Activated CD4-positive, alpha-beta T cell treated with anti-CD3 and anti-CD28 coated beads, Interleukin-2, amount 50 U/mL, for 1 hour (primary cell): Measurements from ENCODE around the gene TNPO1.
"Not testable (repeated sequence)": the region's sequence is repeated elsewhere in the genome, so short reads cannot be mapped to it uniquely, and the experiment has no call there.

Experiments used
- DNase-seq: peaks from one replicate; pipeline ENCODE4 v3.0.0-alpha.2; 2020

Gene TNPO1

DNA sequence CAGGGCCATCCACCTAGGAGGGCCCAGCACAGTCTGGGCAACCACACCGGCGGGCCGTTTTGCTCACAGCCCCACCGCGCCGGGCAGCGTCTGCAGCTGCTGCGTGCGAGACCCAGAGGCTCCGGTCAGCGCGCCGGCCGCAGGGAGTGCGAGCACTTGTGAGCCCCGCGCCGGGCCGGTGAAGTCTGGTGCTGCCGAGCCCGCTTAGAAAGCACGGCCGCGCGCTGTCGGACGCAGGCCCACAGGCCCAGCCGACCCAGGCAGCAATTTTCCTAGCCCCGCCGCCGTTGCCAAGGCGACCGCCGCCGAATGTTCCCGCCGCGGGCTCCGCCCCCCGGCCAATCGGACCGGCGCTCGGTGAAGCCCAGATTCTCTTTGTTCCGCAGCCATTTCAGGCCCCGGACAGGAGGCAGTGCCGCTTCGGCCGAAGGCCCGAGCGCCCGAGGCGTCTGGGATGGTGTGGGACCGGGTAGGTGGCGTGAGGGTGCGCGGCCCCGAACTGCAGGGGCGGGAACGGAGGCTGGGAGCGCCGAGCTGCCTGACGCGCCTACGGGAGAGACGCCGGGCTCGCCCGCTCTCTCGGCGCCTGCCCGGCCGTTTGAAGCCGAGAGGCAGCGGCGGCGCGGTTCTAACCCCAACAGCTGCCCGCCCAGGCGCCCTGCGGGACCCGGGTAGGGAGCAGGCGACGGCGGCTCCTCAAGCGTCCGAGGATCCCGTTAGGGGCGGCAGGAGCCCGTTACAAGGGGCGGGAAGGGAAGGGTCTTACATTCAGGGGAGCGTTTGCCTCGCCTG, at the start of gene TNPO1:
TSS of gene TNPO1 (plus strand) at position 378 of the 792 bp plus-strand sequence. CDS start at position 455, 77 bp downstream.
- DNase-seq = peak; percentile 84

DNA sequence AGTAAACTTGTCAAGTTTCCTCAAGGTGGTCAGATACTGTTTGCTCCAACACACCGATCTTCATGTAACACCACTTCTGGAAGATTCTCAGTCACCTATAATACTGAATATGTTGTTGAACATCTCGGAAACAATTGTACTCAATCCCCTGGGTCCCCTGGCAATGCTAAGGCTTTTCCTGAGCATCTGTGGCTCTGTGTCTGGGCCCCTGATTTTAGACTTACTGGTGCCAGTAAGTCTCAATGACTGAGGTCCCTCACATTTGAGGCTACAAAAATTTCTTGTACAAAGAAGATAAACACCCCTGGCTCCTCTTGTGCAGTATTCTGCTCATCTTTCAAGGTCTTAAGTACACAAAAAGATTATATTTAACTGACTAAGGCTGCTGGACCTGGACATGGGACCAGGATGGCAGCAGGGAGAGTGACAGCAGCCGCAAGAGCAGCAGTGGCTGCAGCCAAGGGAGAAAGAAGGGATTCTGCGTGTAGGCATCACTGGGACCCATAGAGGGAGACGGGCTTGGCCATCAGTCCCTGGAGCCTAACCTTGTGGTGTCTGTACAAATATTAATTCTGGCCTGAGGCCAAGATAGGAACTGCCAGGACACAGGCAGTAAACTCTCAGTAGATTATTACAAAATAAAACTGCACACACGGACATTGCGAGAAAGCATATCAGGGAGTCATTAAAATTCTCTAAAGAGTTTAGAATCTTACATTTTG, 49.0 kb upstream of the TNPO1 start:
- DNase-seq = no peak

- DNase-seq = no peak
These were observed 46.2 kb upstream of the TNPO1 start for GRCh38 chr5:72770266-72770665.

DNA sequence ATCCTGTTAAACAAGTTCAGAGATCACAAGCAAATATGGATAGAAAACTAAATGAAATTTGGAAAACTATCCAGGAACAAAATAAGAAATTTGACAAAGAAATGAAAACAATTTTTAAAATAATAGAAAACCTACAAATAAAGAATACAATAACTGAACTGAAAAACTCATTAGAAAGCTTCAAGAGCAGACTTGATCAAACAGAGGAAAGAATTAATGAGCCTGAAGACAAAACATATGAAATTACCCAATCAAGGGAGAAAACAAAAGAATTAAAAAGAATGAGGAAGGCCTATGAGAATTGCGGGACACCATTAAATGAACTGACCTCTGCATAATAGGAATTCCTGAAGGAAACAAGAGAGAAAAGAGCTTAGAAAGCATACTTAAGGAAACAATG, 39.8 kb upstream of the TNPO1 start:
- no peak for DNase-seq

DNA sequence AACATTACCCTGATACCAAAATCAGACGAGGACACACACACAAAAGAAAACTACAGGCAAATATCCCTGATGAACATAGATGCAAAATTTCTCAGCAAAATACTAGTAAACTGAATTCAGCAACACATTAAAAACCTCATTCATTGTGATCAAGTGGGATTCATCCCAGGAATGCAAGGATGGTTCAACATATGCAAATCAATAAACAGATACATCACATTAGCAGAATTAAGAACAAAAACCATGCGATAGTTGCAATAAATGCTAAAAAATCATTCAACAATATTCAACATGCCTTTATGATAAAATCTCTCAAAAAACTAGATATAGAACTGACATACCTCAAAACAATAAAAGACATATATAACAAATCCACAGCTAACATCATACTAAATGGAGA, 36.9 kb upstream of the TNPO1 start:
- DNase-seq = no peak

- DNase-seq = no peak
These were observed 33.1 kb upstream of the TNPO1 start for GRCh38 chr5:72783354-72783753.

DNA sequence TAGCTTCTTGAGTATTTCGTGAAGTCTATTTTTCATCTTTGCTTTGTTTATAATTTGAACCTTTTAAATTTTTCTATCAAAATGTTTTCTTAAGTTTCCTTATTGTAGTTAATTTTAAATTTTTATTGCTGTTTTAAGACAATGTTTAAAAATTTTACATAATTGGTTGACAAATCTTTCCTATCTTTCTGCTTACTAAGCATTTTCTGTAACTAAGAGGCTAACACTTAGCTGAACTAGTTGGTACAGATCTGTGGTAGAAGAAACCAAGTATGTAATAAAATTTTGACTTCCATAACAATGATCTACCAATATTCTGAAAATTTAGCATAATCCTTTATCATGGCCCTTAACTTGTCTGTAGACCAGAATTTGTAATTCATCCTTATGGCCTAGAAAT, 32.3 kb upstream of the TNPO1 start:
- no peak for DNase-seq

- DNase-seq = no peak
These were observed 30.7 kb upstream of the TNPO1 start for GRCh38 chr5:72785801-72786200.

GRCh38 chr5:72786676-72787075, 29.8 kb upstream of the TNPO1 start:
- DNase-seq = no peak

DNA sequence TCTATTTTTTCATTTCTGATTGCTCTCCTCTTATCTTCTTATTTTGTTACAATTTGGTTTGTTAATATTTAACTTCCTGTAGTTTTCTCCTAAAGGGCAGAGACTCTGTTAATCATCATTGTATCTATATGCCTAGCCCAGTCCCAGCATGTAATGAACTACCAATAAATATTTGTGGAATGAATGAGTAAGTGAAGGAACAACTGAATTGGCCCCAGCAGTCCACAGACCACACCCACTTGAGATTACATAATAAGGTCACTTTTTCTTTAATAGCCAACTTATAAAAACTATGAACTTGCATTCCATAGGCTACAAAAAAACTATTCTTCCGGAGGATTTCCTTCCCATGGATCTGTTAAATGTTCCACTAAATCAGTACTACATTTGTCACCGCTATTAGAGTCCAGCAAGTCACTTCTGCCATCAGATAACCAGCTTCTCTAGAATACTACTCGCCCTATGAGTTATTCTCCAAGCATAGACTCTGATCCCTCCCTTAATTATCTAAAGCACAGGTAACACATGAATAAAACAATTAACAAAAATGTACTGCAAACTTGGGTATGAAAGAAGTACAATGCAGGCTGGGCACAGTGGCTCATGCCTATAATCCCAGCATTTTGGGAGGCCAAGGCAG, 27.5 kb upstream of the TNPO1 start:
- no peak for DNase-seq

DNA sequence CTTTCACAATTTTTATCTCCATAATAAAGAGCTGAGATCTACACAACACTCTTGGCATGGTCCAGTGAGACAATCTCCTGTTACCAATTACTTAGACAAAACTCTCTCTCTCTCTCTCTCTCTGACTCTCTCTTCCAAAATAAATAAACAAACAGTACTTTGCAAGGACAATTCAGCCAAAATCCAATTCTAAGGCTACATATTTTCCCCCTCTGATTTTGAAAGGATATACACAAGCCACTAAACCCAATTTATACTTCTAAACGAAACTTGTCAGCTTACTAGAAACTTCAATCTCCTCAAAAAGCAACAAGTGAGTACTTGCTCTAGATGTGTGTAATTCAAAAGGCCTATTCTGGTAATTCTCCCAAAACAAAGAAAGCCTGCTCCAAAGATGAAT, 26.3 kb upstream of the TNPO1 start:
- DNase-seq = no peak

DNA sequence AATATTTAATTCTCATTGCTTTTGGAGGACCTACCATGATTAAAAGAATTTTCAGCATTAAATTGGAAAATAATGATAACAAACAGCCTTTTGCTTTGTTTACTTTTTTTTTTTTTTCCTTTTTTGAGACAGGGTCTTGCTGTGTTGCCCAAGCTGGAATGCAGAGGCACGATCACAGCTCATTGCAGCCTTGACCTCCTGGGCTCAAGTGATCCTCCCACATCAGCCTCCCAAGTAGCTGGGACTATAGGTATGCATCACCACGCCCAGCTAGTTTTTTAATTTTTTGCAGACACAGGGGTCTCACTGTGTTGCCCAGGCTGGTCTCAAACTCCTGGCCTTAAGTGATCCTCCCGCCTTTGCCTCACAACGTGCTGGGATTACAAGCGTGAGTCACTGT, 23.8 kb upstream of the TNPO1 start:
- DNase-seq = not testable (repeated sequence)

GRCh38 chr5:72796001-72796400, 20.5 kb upstream of the TNPO1 start:
- no peak for DNase-seq

DNA sequence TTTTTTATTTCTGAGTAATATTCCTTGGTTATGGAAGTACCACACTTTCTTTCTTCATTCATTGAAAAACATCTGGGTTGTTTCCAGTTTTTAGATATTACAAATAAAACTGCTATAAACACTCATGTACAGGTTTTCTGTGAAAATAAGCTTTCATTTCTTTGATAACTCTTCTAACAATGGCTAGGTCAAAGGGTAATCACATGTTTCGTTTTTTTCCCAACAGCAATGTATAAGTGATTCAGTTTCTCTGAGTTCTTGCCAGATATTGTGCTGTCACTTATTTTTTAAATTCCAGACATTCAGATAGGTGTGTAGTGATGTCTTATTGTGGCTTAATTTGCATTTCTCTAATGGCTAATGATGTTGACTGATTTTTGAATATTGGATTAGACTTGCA, 16.7 kb upstream of the TNPO1 start:
- no peak for DNase-seq

GRCh38 chr5:72808637-72809036, 7.8 kb upstream of the TNPO1 start:
- not testable (repeated sequence) for DNase-seq

DNA sequence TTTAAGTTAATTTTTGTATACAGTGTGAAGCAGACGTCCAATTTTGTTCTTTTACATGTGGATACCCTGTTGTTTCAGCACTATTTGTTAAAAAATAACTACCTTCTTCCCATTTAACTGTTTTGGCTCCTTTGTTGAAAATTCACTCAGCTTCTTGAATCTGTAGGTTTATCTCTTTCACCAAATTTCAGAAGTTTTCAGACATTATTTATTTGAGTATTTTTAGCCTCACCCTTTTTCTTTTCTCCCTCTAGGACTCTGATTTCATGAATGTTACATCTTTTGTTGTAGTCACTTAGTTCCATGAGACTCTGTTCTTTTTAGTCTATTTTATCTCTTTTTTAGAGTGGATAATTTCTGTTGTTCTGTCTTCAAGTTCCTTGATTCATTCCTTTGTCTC, 4.6 kb upstream of the TNPO1 start:
- no peak for DNase-seq

GRCh38 chr5:72812488-72812887, 4.0 kb upstream of the TNPO1 start:
- DNase-seq = no peak

DNA sequence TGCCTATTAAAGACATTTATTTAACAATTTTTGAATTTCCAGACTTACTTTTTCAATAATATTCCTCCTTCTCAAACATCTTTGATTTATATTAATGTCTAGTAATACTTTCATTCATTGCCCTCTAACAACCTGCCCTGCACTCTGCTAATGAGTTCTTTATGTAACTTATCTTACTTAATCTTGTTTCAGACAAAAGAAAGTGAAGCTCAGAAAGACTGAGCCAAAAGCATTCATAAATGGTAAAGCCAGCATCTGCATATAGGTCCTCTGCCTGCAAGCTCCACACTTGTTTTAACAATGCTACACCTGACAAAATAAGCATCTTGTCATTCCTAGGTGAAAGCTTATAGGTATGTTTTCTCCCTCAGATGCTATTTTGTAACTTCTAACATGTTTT, 2.4 kb upstream of the TNPO1 start:
- no peak for DNase-seq

GRCh38 chr5:72814864-72815263, 1.6 kb upstream of the TNPO1 start:
- no peak for DNase-seq

DNA sequence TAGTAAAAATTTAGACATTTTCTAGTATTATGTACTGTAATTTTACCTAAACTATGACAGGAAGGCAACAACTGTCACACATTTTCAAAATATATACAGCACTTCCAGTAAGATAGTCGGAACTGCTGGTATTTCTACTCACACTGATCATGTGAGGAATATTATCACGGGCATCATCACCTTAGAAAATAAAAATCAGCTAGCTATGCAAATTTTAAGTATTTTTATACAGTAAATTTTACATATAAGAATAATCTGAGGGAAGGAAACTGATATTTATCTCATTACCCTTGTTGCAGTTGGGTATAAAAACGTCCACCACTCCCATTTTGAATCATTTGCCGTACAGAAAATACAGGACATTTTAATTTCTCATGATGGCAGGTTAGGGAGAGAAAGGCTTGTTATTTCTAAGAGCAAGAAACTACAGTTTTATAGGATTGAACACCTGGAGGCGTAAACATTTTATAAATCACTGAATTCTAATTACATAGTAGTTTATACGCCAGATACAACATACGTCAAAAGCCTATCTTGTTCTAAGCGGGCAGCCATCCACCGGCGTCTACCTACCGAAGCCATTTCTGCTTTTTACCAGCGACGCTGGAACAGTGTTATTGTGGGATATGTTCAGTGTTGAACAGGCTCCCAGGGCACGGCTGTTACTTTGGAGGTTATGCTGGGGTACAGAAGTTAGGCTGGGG, 729 bp upstream of the TNPO1 start:
- peak; percentile 36 for DNase-seq

- DNase-seq = peak; percentile 21
These were observed 618 bp downstream of the TNPO1 start for GRCh38 chr5:72817076-72817481.

DNA sequence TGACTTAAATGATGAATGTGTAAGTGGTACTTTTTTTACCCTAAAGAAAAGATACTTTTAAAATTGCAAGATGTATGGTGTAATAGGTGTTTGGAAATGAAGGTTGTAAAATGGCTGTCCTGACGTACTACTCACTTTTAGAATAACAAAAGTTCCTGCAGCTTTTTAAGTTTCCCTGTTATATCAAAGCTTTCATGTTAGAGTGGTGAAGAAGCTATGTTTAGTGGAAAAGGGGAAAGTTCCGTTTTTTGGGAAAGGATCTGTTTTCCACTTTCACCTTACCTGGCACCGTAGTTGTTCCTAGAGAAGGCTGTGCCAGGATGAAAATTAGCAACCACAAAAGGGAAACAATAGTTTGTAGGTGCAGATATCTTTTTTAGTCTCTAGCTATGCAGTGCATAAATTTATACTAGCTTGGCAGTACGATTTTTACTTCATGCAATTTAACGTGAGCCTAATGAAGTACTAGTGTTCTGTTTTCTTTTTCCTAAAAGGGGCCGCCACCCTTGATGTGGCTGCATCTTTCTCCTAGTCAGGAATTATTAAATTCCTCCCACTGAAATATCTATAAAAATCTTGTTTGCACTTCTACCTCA, 1.3 kb downstream of the TNPO1 start:
- no peak for DNase-seq
